Mammary epithelial cell (primary cell): Measurements from ENCODE around the gene NF2.

Experiments
- EZH2 ChIP-seq: IDR thresholded peaks from 2 replicates; pipeline ENCODE4 v1.6.1; 2012; ENCODE audit warnings: low read length, inconsistent platforms, borderline replicate concordance
- TF ChIP-seq, protein P1 (sequence below), 2 donors: IDR thresholded peaks in 1 of 2; conservative IDR thresholded peaks in 1 of 2; 2 replicates each; pipeline ENCODE4 v1.5.1; 2011 to 2012; ENCODE audit warnings: inconsistent platforms in 2 of 2, low read length in 2 of 2, mild to moderate bottlenecking in 2 of 2, control low read depth in 1 of 2, low read depth in 1 of 2; ENCODE audit not compliant: insufficient read depth in 1 of 2; ENCODE audit errors: extremely low read depth in 1 of 2

DNA sequence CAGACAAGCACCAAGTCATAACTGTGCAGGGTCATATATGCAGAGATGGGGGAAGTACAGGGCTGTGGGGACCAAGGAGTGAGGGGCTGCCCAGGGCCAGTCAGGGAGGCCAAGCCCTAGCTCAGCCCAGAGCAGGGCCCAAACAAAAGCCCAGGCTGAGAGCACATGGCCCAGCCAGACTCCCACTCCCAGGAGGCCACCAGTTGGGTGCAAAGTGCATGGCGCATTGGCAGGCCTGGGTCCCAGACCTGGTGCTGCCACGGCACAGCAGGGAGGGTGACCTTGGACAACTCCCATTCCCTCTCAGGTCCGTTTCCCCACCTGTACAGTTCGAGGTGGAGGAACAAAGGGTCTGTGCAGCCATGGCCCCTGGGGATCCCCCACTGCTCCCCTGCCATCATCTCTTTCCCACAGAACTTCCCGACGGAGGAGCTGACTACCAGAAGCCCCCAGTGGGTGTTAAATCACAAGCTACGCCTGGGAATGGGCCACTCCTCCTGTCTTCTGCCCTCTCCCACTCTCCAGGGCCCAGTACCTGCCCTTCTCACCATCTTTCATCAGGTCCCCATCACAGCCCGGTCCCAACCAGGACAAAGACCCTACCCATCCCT lies 23.1 kb upstream of the NF2 start:
- TF ChIP-seq, protein P1, sequence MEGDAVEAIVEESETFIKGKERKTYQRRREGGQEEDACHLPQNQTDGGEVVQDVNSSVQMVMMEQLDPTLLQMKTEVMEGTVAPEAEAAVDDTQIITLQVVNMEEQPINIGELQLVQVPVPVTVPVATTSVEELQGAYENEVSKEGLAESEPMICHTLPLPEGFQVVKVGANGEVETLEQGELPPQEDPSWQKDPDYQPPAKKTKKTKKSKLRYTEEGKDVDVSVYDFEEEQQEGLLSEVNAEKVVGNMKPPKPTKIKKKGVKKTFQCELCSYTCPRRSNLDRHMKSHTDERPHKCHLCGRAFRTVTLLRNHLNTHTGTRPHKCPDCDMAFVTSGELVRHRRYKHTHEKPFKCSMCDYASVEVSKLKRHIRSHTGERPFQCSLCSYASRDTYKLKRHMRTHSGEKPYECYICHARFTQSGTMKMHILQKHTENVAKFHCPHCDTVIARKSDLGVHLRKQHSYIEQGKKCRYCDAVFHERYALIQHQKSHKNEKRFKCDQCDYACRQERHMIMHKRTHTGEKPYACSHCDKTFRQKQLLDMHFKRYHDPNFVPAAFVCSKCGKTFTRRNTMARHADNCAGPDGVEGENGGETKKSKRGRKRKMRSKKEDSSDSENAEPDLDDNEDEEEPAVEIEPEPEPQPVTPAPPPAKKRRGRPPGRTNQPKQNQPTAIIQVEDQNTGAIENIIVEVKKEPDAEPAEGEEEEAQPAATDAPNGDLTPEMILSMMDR (conservative IDR thresholded peaks at IDR 0.05 in 1 of 2, IDR thresholded peaks at IDR 0.05 in 1 of 2; ENCODE audit: extremely low read depth in 1 of 2, insufficient read depth in 1 of 2, low read depth in 1 of 2, low read length in 2 of 2): no peak
- no peak for TF ChIP-seq EZH2
